Islet of Langerhans (tissue), 1 donor: ENCODE measurements around the gene SEC61B.

Source experiments
- FAIRE-seq: peaks from one replicate; lab custom pipeline; 2011; peaks lifted over from hg19 to GRCh38; lab: Jason Lieb, UNC

The SEC61B gene

GRCh38 chr9:99238331-99238730, 16.2 kb downstream of the SEC61B start:
- FAIRE-seq, result no peak

- FAIRE-seq, result no peak
Observed at GRCh38 chr9:99239341-99240060, 17.4 kb downstream of the SEC61B start.

- FAIRE-seq, result no peak
Observed at GRCh38 chr9:99241106-99241505, 19.0 kb downstream of the SEC61B start.

- FAIRE-seq, result no peak
Observed at GRCh38 chr9:99244344-99245260, 22.5 kb downstream of the SEC61B start.

GRCh38 chr9:99249619-99250018, 27.5 kb downstream of the SEC61B start:
- no peak for FAIRE-seq

GRCh38 chr9:99251157-99251556, 29.1 kb downstream of the SEC61B start:
- FAIRE-seq, result no peak

- FAIRE-seq, result no peak
Observed at GRCh38 chr9:99253134-99253533, 31.1 kb downstream of the SEC61B start.

GRCh38 chr9:99253772-99254431, 31.8 kb downstream of the SEC61B start:
- FAIRE-seq, result no peak

GRCh38 chr9:99255651-99256050, 33.6 kb downstream of the SEC61B start:
- no peak for FAIRE-seq

- FAIRE-seq, result no peak
Observed at GRCh38 chr9:99257723-99258389, 35.8 kb downstream of the SEC61B start.

- no peak for FAIRE-seq
Observed at GRCh38 chr9:99259231-99259918, 37.3 kb downstream of the SEC61B start.

- no peak for FAIRE-seq
Observed at GRCh38 chr9:99261923-99262322, 39.8 kb downstream of the SEC61B start.

GRCh38 chr9:99262949-99263418, 40.9 kb downstream of the SEC61B start:
- no peak for FAIRE-seq

GRCh38 chr9:99264070-99264680, 42.1 kb downstream of the SEC61B start:
- no peak for FAIRE-seq

- no peak for FAIRE-seq
Observed at GRCh38 chr9:99265691-99266090, 43.6 kb downstream of the SEC61B start.

GRCh38 chr9:99266255-99267023, 44.4 kb downstream of the SEC61B start:
- FAIRE-seq, result no peak

- no peak for FAIRE-seq
Observed at GRCh38 chr9:99269416-99269815, 47.3 kb downstream of the SEC61B start.

- FAIRE-seq, result no peak
Observed at GRCh38 chr9:99270491-99270890, 48.4 kb downstream of the SEC61B start.

GRCh38 chr9:99272836-99273235, 50.8 kb downstream of the SEC61B start:
- FAIRE-seq, result no peak

- no peak for FAIRE-seq
Observed at GRCh38 chr9:99274016-99274415, 51.9 kb downstream of the SEC61B start.
